Measurements from ENCODE around the gene FBXO28.
A peak's percentile ranks its signal among the peaks of the same experiment; 100 is the strongest.
"Not testable (repeated sequence)": the region's sequence is repeated elsewhere in the genome, so short reads cannot be mapped to it uniquely, and the experiment has no call there.

FBXO28 gene

DNA sequence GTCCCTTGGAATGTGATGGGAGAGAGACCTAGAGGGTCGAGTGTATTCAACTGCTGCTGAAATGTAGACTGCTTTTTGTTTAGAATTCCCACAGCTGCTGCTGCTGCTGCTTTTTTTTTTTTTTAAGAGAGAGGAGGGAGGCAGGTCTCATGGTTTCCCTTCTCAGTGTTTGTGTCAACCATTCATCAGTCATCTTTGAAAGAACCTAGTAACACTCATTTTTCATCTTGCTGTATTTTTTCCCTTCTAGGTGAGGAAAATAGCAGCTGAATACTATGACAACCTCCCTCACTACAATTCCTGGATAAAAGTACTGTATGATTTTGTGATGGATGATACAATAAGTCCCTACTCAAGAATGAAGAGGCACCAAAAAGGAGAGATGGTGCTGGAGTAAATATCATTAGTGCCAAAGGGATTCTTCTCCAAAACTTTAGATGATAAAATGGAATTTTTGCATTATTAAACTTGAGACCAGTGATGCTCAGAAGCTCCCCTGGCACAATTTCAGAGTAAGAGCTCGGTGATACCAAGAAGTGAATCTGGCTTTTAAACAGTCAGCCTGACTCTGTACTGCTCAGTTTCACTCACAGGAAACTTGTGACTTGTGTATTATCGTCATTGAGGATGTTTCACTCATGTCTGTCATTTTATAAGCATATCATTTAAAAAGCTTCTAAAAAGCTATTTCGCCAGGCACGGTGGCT is 78.3 kb downstream of the FBXO28 start:
- DNase-seq, result no peak

DNA sequence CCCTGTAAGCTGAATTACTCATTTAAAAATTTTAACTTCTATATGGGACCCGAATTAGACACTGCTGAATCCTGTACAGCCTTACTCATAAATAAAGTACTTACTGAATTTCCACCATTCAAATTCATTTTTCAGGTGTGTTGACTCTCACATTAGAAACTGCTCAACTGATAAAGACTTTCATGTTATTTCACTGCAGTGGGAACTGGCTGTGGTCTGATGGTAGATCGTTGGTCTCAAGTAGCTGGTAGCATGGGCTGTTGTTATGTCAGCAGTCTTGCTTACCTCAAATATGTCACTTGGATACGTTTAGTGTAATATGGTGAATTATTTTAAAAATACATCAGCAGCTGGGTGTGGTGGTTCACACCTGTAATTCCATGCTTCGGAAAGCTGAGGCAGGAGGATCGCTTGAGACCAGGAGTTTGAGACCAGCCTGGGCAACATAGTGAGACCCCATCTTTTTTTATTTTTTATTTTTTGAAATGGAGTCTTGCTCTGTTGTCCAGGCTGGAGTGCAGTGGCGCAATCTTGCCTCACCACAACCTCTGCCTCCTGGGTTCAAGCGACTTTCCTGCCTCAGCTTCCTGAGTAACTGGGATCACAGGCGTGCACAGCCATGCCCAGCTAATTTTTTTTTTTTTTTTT is 79.5 kb downstream of the FBXO28 start:
- no peak for DNase-seq

DNA sequence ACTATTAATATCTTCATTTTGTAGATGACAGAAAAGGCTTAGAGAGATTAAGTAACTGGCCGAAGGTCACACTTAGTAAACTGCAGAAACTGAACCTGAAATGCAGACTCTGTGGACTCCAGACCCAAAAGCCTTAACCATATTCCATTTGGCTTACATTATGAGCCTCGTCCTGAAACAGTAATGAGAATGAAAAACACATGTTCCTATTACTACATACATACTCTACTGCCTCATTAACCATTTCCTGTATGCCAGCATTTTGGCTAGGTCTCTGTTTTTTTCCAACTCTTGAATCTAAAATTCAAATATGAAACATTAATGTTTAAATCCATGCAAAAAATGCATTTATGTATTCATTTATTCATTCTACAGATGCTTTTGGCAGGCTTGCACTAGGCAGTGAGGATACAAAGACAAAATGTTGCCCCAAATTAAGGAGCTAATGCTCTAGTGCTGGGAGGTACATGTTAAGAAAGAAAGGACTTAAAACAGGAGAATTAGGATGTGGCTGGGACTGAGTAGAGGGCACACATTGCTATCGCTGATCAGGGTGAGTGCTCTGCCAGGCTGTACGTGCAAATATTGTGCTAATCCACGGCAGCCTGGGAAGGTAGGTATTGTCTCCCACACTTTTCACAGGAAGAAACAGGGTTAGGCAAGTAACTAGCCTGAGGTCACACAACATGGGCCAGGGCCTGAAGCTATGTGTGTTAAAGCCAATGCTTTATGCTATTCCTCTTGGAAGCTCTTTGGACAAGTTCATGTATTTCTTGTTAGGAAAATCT is 83.1 kb downstream of the FBXO28 start:
- DNase-seq, result no peak

DNA sequence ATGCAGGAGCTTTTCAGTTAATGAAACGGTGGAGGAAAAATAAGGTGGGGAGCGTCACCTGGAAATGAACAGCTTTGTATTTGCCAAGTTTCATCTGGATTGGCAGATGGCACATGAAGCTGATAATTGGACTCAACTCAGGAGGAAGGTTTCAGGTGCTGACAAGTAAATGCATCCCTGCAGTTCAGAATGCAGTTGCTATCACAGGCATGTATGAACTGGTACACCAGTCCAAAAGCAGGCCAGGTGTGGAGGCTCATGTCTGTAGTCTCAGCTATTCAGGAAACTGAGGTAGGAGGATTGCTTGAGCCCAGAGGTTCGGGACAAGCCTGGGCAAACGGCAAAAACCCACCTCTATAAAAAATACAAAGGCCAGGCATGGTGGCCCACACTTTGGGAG is 84.7 kb downstream of the FBXO28 start:
- no peak for DNase-seq

DNA sequence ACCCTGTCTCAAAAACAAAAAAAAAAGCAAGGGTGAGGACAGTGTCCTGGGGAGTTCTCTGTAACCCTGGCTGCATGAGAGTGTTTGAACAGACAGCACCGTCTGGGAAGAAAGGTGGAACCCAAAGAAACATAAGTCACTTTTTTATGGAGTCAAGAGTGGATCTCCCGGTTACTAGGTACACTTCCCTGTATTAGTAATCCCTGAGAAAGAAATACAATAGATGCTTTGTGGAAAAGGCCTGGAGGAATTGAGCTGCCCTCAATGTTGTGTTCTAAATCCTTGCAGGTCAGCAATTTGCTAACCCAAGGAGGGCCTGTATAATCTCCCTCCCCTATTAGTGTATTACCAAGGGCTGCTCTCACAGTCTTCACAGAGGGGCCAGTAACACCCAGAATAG is 85.8 kb downstream of the FBXO28 start:
- DNase-seq, result no peak

DNA sequence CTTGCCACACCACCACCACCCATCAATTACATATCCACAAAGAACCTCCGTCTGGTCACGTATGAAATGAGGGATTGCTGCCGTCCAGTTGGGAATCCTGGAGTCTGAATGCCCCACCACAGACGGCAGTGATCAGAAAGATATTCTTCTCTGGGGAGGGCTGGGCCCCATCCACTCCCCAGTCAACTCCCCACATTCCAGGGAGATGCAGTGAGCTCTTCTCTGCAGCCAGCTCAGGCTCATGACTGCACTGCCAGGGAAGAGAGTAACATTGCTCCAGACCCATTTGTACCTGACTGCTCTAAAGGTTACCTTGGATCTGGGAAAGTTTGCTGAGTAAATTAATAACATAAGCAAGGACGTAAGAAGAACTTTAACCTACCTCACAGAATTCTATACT is 87.5 kb downstream of the FBXO28 start:
- DNase-seq, result no peak

DNA sequence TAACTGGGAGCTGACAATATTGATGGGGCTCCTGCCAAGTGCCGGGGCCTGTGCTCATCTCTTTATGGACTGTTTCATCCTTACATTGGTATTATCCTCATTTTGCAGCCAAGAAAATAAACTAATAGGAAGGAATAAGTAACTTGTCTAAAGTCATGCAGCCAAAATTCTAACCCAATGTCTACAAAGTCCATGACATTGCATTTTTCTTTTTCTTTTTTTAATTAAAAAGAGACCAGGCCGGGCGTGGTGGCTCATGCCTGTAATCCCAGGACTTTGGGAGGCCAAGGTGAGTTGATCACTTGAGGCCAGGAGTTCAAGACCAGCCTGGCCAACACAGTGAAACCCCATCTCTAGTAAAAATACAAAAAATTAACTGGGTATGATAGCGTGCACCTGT is 87.9 kb downstream of the FBXO28 start:
- no peak for DNase-seq

DNA sequence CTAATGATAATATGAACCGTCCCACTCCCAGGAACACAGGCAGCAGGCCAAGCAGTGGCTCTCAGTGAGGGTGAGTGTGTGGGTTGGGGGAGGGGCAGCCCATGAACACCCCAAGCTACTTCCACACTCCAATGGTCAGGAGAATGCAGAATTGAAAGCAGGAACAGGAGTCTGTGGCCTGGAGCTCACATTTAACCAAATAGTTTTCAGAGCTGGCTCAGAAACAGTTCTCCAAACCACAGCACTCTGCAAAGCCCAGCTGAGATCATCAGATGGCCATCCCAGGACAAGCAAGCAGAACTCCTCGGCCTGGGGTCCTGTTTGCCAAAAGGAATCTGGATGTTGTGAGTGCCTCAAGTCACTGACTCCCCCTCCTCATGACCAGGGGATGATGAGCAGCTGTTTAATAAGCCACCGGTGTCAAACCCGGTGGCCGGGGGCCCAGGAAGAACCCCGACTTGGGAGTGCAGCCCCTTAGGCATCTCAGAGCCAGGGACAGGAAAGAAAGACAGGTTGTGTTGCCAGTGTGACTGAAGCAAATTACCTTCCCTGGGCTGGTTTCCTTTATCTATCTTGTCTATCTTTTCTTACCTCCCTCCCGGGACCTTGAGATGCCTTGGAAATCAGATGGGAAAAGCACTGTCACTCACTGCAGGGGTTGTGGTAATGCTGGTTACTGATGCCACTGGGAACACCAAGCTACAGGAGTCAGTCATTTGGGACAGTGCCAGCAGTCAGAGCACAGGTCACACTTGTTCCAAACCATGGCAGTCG is 89.5 kb downstream of the FBXO28 start:
- no peak for DNase-seq

DNA sequence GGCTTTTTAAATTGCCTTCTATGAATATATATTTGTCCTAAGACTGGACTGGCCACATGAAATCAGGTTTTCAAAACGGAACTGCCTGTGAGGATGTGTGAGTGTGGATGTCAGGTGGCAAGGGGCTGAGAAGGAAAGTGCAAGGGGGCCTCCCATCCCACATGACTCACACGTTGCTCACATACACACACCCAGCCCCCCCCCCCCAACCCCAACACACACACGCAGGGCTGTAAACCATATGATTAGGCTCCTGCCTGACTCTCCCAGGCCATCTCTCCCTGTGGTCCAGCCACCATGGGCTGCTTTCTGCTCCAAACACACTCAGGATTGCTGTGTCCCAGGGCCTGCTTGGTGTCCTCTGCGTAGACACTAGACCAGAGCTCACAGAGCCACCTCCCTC is 91.5 kb downstream of the FBXO28 start:
- peak; percentile 55 for DNase-seq

DNA sequence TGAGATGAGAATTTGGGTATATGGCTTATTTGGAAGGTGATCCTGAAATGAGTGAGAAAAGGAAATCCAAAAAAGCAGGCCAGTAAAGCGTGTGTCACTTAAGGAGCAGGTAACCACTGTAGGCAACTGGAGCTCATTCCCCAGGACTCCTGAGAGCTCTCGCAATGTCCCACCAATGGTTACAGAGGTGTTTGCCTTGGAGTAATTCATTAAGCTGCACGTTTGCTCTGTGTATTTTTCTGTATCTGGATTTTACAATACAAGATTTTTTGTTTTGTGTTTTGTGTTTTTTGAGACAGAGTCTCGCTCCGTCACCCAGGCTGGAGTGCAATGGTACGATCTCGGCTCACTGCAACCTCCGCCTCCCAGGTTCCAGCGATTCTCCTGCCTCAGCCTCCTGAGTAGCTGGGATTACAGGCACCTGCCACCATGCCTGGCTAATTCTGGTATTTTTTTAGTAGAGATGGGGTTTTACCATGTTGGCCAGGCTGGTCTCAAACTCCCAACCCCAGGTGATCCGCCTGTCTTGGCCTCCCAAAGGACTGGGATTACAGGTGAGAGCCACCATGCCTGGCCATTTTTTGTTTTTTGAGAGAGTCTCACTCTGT is 92.1 kb downstream of the FBXO28 start:
- DNase-seq, result not testable (repeated sequence)

DNA sequence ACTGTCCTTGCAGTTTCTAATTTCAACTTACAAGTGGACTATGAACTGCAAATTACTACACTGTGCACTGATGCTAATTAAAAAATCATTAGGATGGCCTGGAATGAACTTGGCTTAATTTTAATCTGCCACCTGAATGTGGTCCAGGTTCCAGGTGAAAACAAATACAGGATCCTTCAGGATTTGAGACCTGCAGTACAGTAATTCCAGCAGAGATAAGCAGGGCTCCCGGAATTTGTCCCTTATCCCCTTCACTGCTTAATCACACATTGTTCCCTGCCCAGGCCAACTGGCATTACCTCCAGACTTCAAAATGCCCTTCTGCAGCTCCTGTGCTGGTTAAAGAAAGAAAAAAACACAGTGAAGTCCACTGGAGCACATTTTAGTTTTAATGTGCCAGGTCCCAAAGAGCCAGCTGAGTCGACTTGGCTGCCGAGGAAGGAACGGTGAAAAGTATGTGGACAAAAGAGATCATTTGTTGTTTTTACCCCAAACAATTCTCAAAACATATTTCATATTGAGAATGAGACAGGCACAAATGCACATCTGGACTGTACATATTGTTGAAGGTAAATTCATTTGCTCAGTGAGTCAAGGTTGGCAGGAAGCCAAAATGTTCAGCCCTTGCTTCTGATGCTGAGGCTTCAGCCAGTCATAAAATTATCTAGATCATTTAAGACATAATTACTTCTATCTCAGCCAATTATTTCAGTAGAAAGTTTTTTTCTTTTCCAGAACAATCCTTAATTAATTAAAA is 97.5 kb downstream of the FBXO28 start:
- DNase-seq, result peak; percentile 17
